HCT116 (cell line): Measurements from ENCODE around the gene KISS1R. TPM values are rescaled to one million over a fixed set of nuclear protein-coding genes. Genes with fewer than 3 reads are reported as not detected.

Experiments used
- ATAC-seq: fragments of 200-7000 bp; cut with Tn5 transposase; 2 replicates; pipeline ENCODE4 v1.9.1; 2020; ENCODE audit warnings: mild to moderate bottlenecking, moderate library complexity
- BruUV-seq: library from RNA; stranded (reverse); fragments of 400-500 nt; replicated peaks from 2 replicates; lab custom pipeline; 2021; lab: Mats Ljungman, UMichigan
- CTCF ChIA-PET: fragments of 300-600 bp; sonication (Branson Sonifier 250); formaldehyde crosslinking; loops from one replicate; lab custom pipeline; 2021; ENCODE audit warnings: antibody characterized with exemption; lab: Charles Lee
- POLR2A ChIA-PET: fragments of 300-600, 350-600 bp; sonication (Branson Sonifier 250); formaldehyde crosslinking; loops from one replicate; lab custom pipeline; 2021; ENCODE audit warnings: antibody characterized with exemption; lab: Charles Lee
- RAD21 ChIA-PET, 2 experiments: fragments of 300-600 bp; sonication (Branson Sonifier 250); formaldehyde crosslinking; loops; one replicate each; lab custom pipeline; 2023; ENCODE audit warnings: low total read pairs in 2 of 2; ENCODE audit not compliant: uncharacterized antibody in 2 of 2, unreplicated experiment in 2 of 2, low non-redundant PET in 1 of 2; lab: Charles Lee
- DNase-seq: peaks from one replicate; pipeline ENCODE4 v3.0.0-alpha.2; 2010; ENCODE audit warnings: low read depth, low spot score
- H2AFZ ChIP-seq: fragments of 200-600 bp; shearing (Covaris generic), sonication (generic); 2 replicates; pipeline ENCODE4 v1.6.1; 2017; ENCODE audit warnings: low read depth, mixed run types, mixed read lengths, antibody characterized with exemption, low read length; ENCODE audit not compliant: poor library complexity, severe bottlenecking
- H3K27ac ChIP-seq: 2 replicates; pipeline ENCODE4 v1.5.1; 2012; ENCODE audit warnings: low read depth, low read length
- H3K27me3 ChIP-seq: fragments of 200-600 bp; sonication (generic); 2 replicates; pipeline ENCODE4 v1.6.1; 2016; ENCODE audit warnings: mixed run types, low read length, mixed read lengths; ENCODE audit not compliant: insufficient read depth
- H3K36me3 ChIP-seq, 2 experiments: fragments of 200-500 bp in 1 of 2; fragments of 200-600 bp in 1 of 2; sonication (Bioruptor generic) in 1 of 2; sonication (generic) in 1 of 2; 2 replicates each; pipeline versions ENCODE4 v1.5.1 to v1.6.1; 2014 to 2016; ENCODE audit warnings: low read length in 2 of 2, inconsistent platforms in 1 of 2, mixed read lengths in 1 of 2, mixed run types in 1 of 2; ENCODE audit not compliant: insufficient read depth in 2 of 2, control insufficient read depth in 1 of 2
- H3K4me1 ChIP-seq, 2 experiments: fragments of 200-600 bp in 1 of 2; sonication (generic) in 1 of 2; 2 replicates each; pipeline versions ENCODE4 v1.5.1 to v1.6.1; 2012 to 2017; ENCODE audit warnings: low read length in 2 of 2, inconsistent platforms in 1 of 2, mild to moderate bottlenecking in 1 of 2, mixed read lengths in 1 of 2, mixed run types in 1 of 2, moderate library complexity in 1 of 2; ENCODE audit not compliant: insufficient read depth in 2 of 2, control insufficient read depth in 1 of 2
- H3K4me2 ChIP-seq: fragments of 200-600 bp; sonication (generic); 2 replicates; pipeline ENCODE4 v1.6.1; 2017; ENCODE audit warnings: mixed run types, low read length, mixed read lengths
- H3K4me3 ChIP-seq, 2 experiments: fragments of 200-600 bp in 1 of 2; sonication (generic) in 1 of 2; replicated peaks in 1 of 2; 2 replicates each; pipeline ENCODE4 v1.5.1; 2011 to 2016; ENCODE audit warnings: low read length in 2 of 2, control low read depth in 1 of 2, low read depth in 1 of 2, mild to moderate bottlenecking in 1 of 2, mixed read lengths in 1 of 2, mixed run types in 1 of 2
- H3K79me2 ChIP-seq: fragments of 200-600 bp; sonication (generic); 2 replicates; pipeline ENCODE4 v1.6.1; 2017; ENCODE audit warnings: mild to moderate bottlenecking, mixed run types, low read length, moderate library complexity, mixed read lengths; ENCODE audit not compliant: insufficient read depth
- H3K9ac ChIP-seq: fragments of 200-600 bp; sonication (generic); 2 replicates; pipeline ENCODE4 v1.6.1; 2016; ENCODE audit warnings: low read length, mixed read lengths
- H3K9me2 ChIP-seq: fragments of 200-600 bp; sonication (generic), shearing (Covaris generic); 2 replicates; pipeline ENCODE4 v1.6.1; 2017; ENCODE audit warnings: mixed run types, mild to moderate bottlenecking, moderate library complexity; ENCODE audit not compliant: insufficient read depth
- H3K9me3 ChIP-seq, 2 experiments: fragments of 200-500 bp in 1 of 2; fragments of 200-600 bp in 1 of 2; sonication (Bioruptor generic) in 1 of 2; sonication (generic) in 1 of 2; 2 replicates each; pipeline ENCODE4 v1.6.1; 2014 to 2017; ENCODE audit warnings: low read length in 2 of 2, mixed read lengths in 2 of 2, inconsistent platforms in 1 of 2, low read depth in 1 of 2, mild to moderate bottlenecking in 1 of 2, mixed run types in 1 of 2, moderate library complexity in 1 of 2; ENCODE audit not compliant: control insufficient read depth in 1 of 2, insufficient read depth in 1 of 2
- H4K20me1 ChIP-seq: fragments of 200-600 bp; sonication (generic), shearing (Covaris generic); 2 replicates; pipeline ENCODE4 v1.6.1; 2017; ENCODE audit warnings: mixed run types, mild to moderate bottlenecking, moderate library complexity; ENCODE audit not compliant: insufficient read depth
- ATF3 ChIP-seq: IDR thresholded peaks from 2 replicates; pipeline ENCODE4 v1.6.1; 2012
- CBX3 ChIP-seq: IDR thresholded peaks from 2 replicates; pipeline ENCODE4 v1.6.1; 2012; ENCODE audit warnings: low read depth
- CEBPB ChIP-seq: IDR thresholded peaks from 2 replicates; pipeline ENCODE4 v1.6.1; 2012; ENCODE audit warnings: low read depth
- EGR1 ChIP-seq: IDR thresholded peaks from 2 replicates; pipeline ENCODE4 v1.6.1; 2012; ENCODE audit warnings: low read depth
- ELF1 ChIP-seq: IDR thresholded peaks from 2 replicates; pipeline ENCODE4 v1.6.1; 2012; ENCODE audit warnings: low read depth, borderline replicate concordance
- EZH2 ChIP-seq: fragments of 200-600 bp; sonication (generic); IDR thresholded peaks from 2 replicates; pipeline ENCODE4 v1.6.1; 2017; ENCODE audit warnings: antibody characterized with exemption, mixed run types
- EZH2phosphoT487 ChIP-seq: fragments of 200-600 bp; IDR thresholded peaks from 2 replicates; pipeline ENCODE4 v1.6.1; 2018; ENCODE audit warnings: antibody characterized with exemption, borderline replicate concordance
- FOSL1 ChIP-seq: IDR thresholded peaks from 2 replicates; pipeline ENCODE4 v1.6.1; 2012; ENCODE audit warnings: low read depth
- JUND ChIP-seq: IDR thresholded peaks from 2 replicates; pipeline ENCODE4 v1.6.1; 2012
- POLR2A ChIP-seq: IDR thresholded peaks from 2 replicates; pipeline ENCODE4 v1.7.0; 2011; ENCODE audit warnings: borderline replicate concordance; ENCODE audit not compliant: insufficient read depth, insufficient read length; ENCODE audit errors: extremely low read depth
- POLR2AphosphoS5 ChIP-seq: IDR thresholded peaks from 2 replicates; pipeline ENCODE4 v1.6.1; 2011; ENCODE audit warnings: mild to moderate bottlenecking, low read depth, low read length, moderate library complexity
- RAD21 ChIP-seq: IDR thresholded peaks from 2 replicates; pipeline ENCODE4 v1.6.1; 2012; ENCODE audit warnings: low read depth, mild to moderate bottlenecking
- REST ChIP-seq: IDR thresholded peaks from 2 replicates; pipeline ENCODE4 v1.6.1; 2012; ENCODE audit warnings: low read depth
- SIN3A ChIP-seq: IDR thresholded peaks from 2 replicates; pipeline ENCODE4 v1.6.1; 2012; ENCODE audit warnings: low read depth
- SP1 ChIP-seq: IDR thresholded peaks from 2 replicates; pipeline ENCODE4 v1.6.1; 2012; ENCODE audit warnings: low read depth
- SRF ChIP-seq: IDR thresholded peaks from 2 replicates; pipeline ENCODE4 v1.6.1; 2012; ENCODE audit warnings: low read depth
- TCF7L2 ChIP-seq: IDR thresholded peaks from 2 replicates; pipeline ENCODE4 v1.7.0; 2011; ENCODE audit warnings: borderline replicate concordance, inconsistent platforms; ENCODE audit not compliant: insufficient read depth, insufficient read length; ENCODE audit errors: extremely low read depth
- YY1 ChIP-seq: IDR thresholded peaks from 2 replicates; pipeline ENCODE4 v1.6.1; 2011; ENCODE audit warnings: low read length, low read depth, moderate library complexity, mild to moderate bottlenecking; ENCODE audit not compliant: insufficient replicate concordance; ENCODE audit errors: extremely low read depth
- ZBTB33 ChIP-seq: IDR thresholded peaks from 2 replicates; pipeline ENCODE4 v1.6.1; 2011; ENCODE audit warnings: mild to moderate bottlenecking, low read length, moderate library complexity; ENCODE audit not compliant: insufficient replicate concordance; ENCODE audit errors: extremely low read depth
- ZFX ChIP-seq: fragments of 450-650 bp; IDR thresholded peaks from 2 replicates; pipeline ENCODE4 v1.6.1; 2017
- ZNF274 ChIP-seq: fragments of 200-500 bp; sonication (Bioruptor generic); IDR thresholded peaks from 2 replicates; pipeline ENCODE4 v1.6.1; 2014; ENCODE audit warnings: mild to moderate bottlenecking, low read depth, low read length, inconsistent platforms
- intact Hi-C: fragments of 100-400 bp; cut with micrococcal nuclease; formaldehyde crosslinking; loops from 2 replicates; pipeline ENCODE4 v1.10.0; 2022
- total RNA-seq: library from RNA; stranded (reverse); gene quantifications from one replicate; pipeline ENCODE4 v1.2.1, GENCODE V29; 2021; ENCODE audit not compliant: unreplicated experiment
- TF ChIP-seq, protein P1 (sequence below): IDR thresholded peaks from 2 replicates; pipeline ENCODE4 v1.6.1; 2012

KISS1R gene
- total RNA-seq, 1 experiment from 2014 or later: 5.9 TPM

DNA sequence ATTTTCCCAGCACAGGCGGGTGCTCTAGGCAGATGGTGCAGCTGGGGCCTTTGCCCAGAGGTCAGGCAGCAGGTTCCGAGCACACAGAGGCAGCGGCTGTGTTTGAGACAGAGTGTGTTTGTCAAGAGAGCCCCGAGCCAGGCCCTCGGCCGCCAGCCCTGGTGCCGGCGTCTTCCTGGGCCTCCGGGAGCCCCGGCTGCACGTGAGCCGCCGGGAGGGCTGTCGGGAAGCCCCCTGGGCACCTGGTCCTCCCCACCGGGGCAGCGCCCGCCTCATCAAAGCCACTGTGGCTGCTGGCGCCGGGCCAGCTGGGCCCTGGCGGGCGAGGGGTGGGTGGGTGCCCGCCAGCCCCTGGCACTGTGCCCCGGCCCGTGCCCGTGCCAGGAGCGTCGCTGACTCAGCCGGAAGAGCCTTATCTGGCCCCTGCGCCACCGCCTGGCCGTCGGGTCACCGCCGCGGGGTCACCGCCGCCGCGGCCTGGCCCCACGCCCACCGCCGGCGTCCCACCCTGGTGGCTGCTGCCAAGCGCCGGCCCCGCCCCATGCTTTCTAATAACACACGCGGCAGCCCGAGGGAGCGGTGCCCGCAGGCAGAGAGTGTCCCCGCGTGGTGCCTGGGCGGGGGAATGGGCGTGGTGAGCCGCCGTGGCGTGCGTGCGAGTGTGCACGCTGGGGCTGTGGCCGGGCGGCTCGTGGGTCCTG, 23.6 kb downstream of the KISS1R start:
- H3K9ac ChIP-seq: peak overlapping the region; percentile 64
- no peaks in the 10 kb centered on the region for H4K20me1 ChIP-seq
- H3K4me3 ChIP-seq: peak overlapping the region; percentile 31 to 54
- RAD21 ChIA-PET: no interaction called here
- no peak overlapping the region for H2AFZ ChIP-seq
- H3K9me2 ChIP-seq: no peaks in the 10 kb centered on the region
- H3K79me2 ChIP-seq: peaks cover 11% of the 10 kb centered on the region; the same call in 1 of the 2 replicates
- H3K9me3 ChIP-seq: no peaks in the 10 kb centered on the region
- CTCF ChIA-PET: no interaction called here
- peaks cover 25 to 32% of the 10 kb centered on the region in 2 experiments for H3K4me1 ChIP-seq
- no peaks in the 10 kb centered on the region for H3K36me3 ChIP-seq
- intact Hi-C loops: loop anchor here (2.0 kb wide), 1 partner anchor 14 kb away; the partner anchor contains the start of gene ARID3A
- DNase-seq (no peak), ATAC-seq (peak; percentile 88)
- H3K4me2 ChIP-seq: peak overlapping the region; percentile 92
- peak overlapping the region; percentile 70 for H3K27ac ChIP-seq
- POLR2A ChIA-PET: no interaction called here
- H3K27me3 ChIP-seq: no peaks in the 10 kb centered on the region
- no TSS peak for BruUV-seq
- no peak for TF ChIP-seq SIN3A
- no peak; the same call in 1 of the 2 replicates for TF ChIP-seq SP1
- no peak for TF ChIP-seq JUND
- no peak for TF ChIP-seq EZH2phosphoT487
- no peak for TF ChIP-seq RAD21
- TF ChIP-seq ZFX: peak; percentile 45; the same call in 1 of the 2 replicates
- TF ChIP-seq YY1: peak; percentile 13
- no peak for TF ChIP-seq ATF3
- TF ChIP-seq POLR2AphosphoS5: peak; percentile 62
- TF ChIP-seq ZNF274: no peak
- TF ChIP-seq SRF: peak; percentile 98
- no peak for TF ChIP-seq CEBPB
- no peak for TF ChIP-seq REST
- no peak for TF ChIP-seq ELF1
- peak; percentile 26 for TF ChIP-seq ZBTB33
- TF ChIP-seq EGR1: no peak
- no peak for TF ChIP-seq EZH2
- TF ChIP-seq, protein P1, sequence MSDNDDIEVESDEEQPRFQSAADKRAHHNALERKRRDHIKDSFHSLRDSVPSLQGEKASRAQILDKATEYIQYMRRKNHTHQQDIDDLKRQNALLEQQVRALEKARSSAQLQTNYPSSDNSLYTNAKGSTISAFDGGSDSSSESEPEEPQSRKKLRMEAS: peak; percentile 80
- no peak for TF ChIP-seq CBX3
- TF ChIP-seq POLR2A: no peak
- TF ChIP-seq TCF7L2: peak; percentile 92
- TF ChIP-seq FOSL1: no peak; the same call in 1 of the 2 replicates
